ENCODE data around the gene TMUB2.

TMUB2 gene

DNA sequence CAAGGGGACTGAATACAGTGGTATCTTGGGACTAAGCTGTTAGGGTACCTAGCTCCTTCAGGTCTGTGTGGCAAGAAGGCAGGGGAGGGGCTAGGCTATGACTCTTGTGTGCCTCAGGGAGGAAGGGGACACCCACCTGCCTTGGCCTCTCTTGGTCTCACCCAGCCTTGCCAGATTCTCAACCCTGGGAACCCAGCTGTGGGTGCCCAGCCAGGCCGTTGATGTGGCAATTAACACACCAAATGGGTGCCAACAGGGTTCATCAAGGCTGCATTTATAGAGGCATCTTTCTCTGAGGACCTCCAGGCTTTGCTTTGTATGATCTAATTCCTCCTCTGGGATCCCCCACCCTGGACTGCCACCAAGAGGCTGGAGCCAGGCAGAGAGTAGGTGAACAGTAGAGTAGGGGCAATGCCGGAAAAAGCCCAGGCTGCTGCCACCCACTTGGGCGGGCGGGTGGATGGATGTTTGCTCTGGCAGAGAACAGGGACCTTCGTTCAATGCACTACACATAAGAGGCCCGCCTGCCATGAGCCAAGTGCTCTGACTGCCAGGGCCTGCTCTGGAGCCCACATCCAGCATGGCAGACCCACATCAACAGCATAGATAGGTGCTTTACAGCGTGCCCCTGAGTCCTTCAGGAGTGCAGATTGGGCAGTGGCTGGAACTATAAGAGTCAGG lies 19.5 kb upstream of the TMUB2 start:
- no peaks in the 10 kb centered on the region for H3K9me3 Mint-ChIP-seq
- peak overlapping the region; percentile 21 for H3K27ac Mint-ChIP-seq
- H3K27me3 Mint-ChIP-seq, result peaks cover 5% of the 10 kb centered on the region
- intact Hi-C loops (cut with micrococcal nuclease), result loop anchor here (10.0 kb wide), 1 partner anchor 223 kb away; the partner anchor contains the start of gene PPY
- no peak overlapping the region for H3K4me3 Mint-ChIP-seq
- peaks cover 8% of the 10 kb centered on the region for H3K4me1 Mint-ChIP-seq (ENCODE audit: low read depth)
- no peaks in the 10 kb centered on the region for H3K36me3 Mint-ChIP-seq (ENCODE audit: low read depth)

DNA sequence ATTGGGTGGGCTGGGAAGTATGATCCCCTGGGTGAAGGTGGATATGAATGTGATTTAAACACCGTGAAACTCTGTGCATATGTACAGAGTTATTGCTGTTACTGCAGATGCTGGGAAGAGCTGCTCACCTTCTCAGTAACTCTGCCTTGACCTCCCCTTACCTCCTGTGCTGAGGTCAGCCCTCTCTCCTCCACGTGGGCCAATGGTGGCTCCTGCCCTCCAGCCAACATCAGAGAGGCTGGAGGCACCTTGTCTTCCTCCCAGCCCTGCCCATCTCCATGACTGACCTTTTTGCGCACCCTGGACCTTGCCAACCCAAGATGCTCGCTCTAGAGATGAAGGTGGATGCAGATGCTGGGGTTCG lies 16.7 kb upstream of the TMUB2 start:
- intact Hi-C loops (cut with micrococcal nuclease), result no loop called here
- Mint-ChIP-seq H3K4me3 (no peak overlapping the region), H3K27ac (no peak overlapping the region), H3K27me3 (peaks cover 5% of the 10 kb centered on the region), H3K9me3 (no peaks in the 10 kb centered on the region), H3K36me3 (ENCODE audit: low read depth) (peaks cover 7% of the 10 kb centered on the region), H3K4me1 (ENCODE audit: low read depth) (peaks cover 8% of the 10 kb centered on the region)

DNA sequence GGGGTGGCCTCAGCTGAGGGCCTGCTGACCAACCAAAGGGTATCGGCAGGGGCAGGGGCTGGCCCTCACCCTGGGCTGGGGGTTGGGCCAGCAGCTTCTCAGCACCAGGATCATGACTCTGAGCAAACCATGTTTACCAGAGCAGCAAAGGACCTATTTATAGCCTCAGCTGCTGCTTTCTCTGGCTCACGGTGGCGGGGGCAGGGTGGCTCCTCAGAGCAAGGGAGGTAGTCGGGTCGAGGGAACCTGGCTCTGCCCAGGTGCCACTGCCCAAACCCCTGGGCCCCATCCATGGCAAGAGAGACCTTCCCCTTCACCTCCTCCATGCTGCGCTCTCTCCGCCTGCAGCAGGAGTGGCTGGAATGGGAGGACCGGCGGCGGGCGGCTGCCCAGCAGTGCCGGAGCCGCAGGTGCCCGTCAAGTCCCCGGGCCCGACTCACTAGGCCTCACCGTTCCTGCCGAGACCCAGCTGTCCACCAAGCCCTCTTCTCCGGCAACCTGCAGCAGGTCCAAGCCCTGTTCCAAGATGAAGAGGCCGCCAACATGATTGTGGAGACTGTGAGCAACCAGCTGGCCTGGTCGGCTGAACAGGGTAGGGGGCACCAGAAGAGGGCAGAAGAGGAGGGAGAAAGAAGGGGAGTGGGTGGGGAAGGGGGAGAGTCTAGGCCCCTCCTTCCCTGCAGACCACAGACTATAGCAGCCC lies 16.1 kb upstream of the TMUB2 start, which contains the start of gene ASB16:
Gene ASB16 (plus strand): TSS at position 206 of the 703 bp plus-strand sequence. CDS start 86 bp downstream, at position 292.
- H3K27me3 Mint-ChIP-seq, result peaks cover 5% of the 10 kb centered on the region
- no peak within 1 kb of the TSS for H3K4me3 Mint-ChIP-seq
- H3K27ac Mint-ChIP-seq, result no peak within 1 kb of the TSS
- H3K36me3 Mint-ChIP-seq (ENCODE audit: low read depth), result peaks cover 11% of the 10 kb centered on the region
- peaks cover 8% of the 10 kb centered on the region for H3K4me1 Mint-ChIP-seq (ENCODE audit: low read depth)
- no peaks in the 10 kb centered on the region for H3K9me3 Mint-ChIP-seq
- intact Hi-C loops (cut with micrococcal nuclease), result no loop called here

DNA sequence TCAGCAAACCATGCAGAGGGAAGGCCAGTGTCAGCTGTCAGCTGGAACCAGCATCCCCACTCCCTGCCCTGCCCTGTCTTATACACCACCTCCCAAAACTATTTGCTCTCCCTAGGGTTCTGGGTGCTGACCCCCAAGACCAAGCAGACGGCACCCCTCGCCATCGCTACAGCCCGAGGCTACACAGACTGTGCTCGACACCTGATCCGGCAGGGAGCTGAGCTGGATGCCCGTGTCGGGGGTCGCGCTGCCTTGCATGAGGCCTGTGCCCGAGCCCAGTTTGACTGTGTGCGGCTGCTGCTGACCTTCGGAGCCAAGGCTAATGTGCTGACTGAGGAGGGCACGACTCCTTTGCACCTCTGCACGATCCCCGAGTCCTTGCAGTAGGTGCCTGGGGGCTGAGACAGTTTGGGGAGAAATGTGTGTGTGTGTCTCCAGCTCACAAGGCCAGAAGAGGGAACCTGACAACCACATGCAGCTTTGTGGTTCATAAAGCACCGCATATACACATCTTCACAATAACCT lies 14.8 kb upstream of the TMUB2 start:
- no peak overlapping the region for H3K4me3 Mint-ChIP-seq
- H3K36me3 Mint-ChIP-seq (ENCODE audit: low read depth), result peaks cover 24% of the 10 kb centered on the region
- intact Hi-C loops (cut with micrococcal nuclease), result no loop called here
- H3K27ac Mint-ChIP-seq, result no peak overlapping the region
- no peaks in the 10 kb centered on the region for H3K9me3 Mint-ChIP-seq
- H3K27me3 Mint-ChIP-seq, result peaks cover 5% of the 10 kb centered on the region
- H3K4me1 Mint-ChIP-seq (ENCODE audit: low read depth), result peaks cover 8% of the 10 kb centered on the region

DNA sequence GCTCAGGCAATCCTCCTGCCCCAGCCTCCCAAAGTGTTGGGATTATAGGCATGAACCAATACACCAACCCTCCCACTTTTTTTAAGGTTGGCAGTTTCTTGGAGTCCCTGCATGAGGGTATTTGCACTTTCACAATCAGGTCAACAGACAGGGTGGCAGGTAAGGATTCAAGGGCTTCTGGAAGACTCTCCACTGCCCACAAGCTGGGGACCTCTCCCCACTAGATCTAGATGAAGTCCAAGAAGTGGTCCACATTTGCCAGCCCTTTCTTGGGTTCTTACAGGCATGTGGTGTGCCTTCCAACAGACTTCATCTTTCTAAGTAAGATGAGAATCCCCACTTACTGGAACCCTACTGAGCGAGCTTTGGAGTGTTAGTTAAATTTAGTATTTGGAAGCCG lies 12.3 kb upstream of the TMUB2 start:
- H3K4me1 Mint-ChIP-seq (ENCODE audit: low read depth), result no peaks in the 10 kb centered on the region
- H3K4me3 Mint-ChIP-seq, result no peak overlapping the region
- peaks cover 3% of the 10 kb centered on the region for H3K27me3 Mint-ChIP-seq
- peaks cover 49% of the 10 kb centered on the region for H3K36me3 Mint-ChIP-seq (ENCODE audit: low read depth)
- intact Hi-C loops (cut with micrococcal nuclease), result no loop called here
- H3K27ac Mint-ChIP-seq, result no peak overlapping the region
- no peaks in the 10 kb centered on the region for H3K9me3 Mint-ChIP-seq

DNA sequence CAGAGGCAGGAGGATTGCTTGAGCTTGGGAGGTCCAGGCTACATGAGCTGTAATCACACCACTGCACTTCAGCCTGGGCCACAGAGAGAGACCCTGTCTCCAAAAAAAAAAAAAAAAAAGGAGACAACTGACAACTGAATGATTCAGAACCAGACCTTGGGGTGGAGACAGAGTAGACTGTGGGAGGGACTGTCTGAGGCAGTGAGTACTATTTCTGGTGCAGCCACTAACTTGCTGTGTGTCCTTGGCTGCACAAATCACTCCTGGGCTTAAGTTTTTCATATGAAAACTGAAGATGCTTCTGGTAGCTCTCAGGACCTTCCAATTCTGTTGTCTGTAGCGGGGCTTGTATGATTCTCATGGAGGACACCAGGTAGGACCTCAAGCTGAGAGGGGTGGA lies 10.5 kb upstream of the TMUB2 start:
- no peak overlapping the region for H3K4me3 Mint-ChIP-seq
- no peaks in the 10 kb centered on the region for H3K27me3 Mint-ChIP-seq

DNA sequence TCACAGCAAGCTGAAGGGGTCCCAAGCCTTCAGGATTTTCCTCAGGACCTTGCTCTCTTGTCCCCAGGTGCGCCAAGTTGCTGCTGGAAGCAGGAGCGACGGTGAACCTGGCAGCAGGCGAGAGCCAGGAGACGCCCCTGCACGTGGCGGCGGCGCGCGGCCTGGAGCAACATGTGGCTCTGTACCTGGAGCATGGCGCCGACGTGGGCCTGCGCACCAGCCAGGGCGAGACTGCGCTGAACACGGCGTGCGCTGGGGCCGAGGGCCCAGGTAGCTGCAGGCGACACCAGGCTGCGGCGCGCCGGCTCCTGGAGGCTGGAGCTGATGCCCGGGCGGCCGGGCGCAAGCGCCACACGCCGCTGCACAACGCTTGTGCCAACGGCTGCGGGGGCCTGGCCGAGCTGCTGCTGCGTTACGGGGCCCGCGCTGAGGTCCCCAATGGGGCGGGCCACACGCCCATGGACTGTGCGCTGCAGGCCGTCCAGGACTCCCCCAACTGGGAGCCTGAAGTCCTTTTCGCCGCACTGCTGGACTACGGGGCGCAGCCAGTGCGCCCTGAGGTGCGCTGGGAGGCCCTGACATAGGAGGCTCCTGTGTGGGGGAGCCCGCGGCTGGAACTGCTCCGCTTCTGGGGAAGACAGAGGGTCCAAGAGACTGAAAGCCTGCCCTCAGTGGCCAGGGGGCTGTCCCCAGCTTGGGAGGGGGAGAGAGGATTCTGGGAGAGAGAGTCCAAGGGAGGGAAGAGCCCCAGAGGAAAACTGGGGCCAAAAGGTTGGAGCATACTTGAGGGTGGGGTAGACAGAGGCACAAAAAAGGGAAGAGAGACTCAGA lies 9.9 kb upstream of the TMUB2 start:
- intact Hi-C loops (cut with micrococcal nuclease), result no loop called here
- Mint-ChIP-seq H3K36me3 (ENCODE audit: low read depth) (peaks cover 57% of the 10 kb centered on the region), H3K9me3 (no peaks in the 10 kb centered on the region), H3K27ac (peak overlapping the region; percentile 33), H3K27me3 (no peaks in the 10 kb centered on the region), H3K4me1 (ENCODE audit: low read depth) (peaks cover 3% of the 10 kb centered on the region), H3K4me3 (no peak overlapping the region)

More for the DNA sequence above, 10.5 kb upstream of the TMUB2 start:
- H3K4me1 Mint-ChIP-seq (ENCODE audit: low read depth), result no peaks in the 10 kb centered on the region
- H3K9me3 Mint-ChIP-seq, result no peaks in the 10 kb centered on the region
- H3K36me3 Mint-ChIP-seq (ENCODE audit: low read depth), result peaks cover 51% of the 10 kb centered on the region
- intact Hi-C loops (cut with micrococcal nuclease), result no loop called here
- H3K27ac Mint-ChIP-seq, result no peak overlapping the region

DNA sequence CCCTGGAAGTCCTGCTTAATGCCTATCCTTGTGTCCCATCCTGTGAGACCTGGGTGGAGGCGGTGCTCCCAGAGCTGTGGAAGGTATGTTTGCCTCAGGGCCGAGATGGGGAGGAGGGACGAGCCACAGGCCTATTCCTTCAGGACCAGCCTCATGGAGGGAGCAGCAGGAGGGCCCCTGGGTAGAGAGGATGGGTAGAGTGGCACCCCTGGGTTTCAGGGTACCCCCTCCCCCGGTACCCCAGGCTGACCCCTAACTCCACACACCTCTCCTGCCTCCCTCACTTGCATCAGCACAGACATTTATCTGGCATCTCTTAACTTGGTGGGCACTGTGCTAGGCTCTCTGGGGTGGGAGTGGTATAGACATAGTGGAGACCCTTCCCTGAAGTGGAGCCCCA lies 9.1 kb upstream of the TMUB2 start:
- intact Hi-C loops (cut with micrococcal nuclease), result no loop called here
- H3K27ac Mint-ChIP-seq, result no peak overlapping the region
- H3K36me3 Mint-ChIP-seq (ENCODE audit: low read depth), result peaks cover 64% of the 10 kb centered on the region
- no peaks in the 10 kb centered on the region for H3K27me3 Mint-ChIP-seq
- peaks cover 4% of the 10 kb centered on the region for H3K4me1 Mint-ChIP-seq (ENCODE audit: low read depth)
- no peaks in the 10 kb centered on the region for H3K9me3 Mint-ChIP-seq
- H3K4me3 Mint-ChIP-seq, result no peak overlapping the region

DNA sequence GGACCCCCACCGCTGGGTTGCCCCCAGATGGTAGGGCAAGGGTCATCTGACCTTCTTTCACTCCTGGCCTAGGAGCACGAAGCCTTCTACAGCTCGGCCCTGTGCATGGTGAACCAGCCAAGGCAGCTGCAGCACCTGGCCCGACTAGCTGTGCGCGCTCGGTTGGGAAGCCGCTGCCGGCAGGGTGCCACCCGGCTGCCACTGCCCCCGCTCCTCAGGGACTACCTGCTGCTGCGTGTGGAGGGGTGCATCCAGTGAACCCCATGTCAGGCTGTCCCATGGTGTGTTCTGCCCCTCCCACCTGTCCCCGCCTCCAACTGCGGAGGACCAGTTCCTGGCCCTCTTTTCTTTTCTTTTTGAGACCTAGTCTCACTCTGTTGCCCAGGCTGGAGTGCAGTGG lies 8.6 kb upstream of the TMUB2 start:
- Mint-ChIP-seq H3K9me3 (no peaks in the 10 kb centered on the region), H3K4me1 (ENCODE audit: low read depth) (peaks cover 4% of the 10 kb centered on the region), H3K27ac (no peak overlapping the region), H3K27me3 (no peaks in the 10 kb centered on the region), H3K36me3 (ENCODE audit: low read depth) (peaks cover 69% of the 10 kb centered on the region), H3K4me3 (no peak overlapping the region)
- intact Hi-C loops (cut with micrococcal nuclease), result no loop called here

DNA sequence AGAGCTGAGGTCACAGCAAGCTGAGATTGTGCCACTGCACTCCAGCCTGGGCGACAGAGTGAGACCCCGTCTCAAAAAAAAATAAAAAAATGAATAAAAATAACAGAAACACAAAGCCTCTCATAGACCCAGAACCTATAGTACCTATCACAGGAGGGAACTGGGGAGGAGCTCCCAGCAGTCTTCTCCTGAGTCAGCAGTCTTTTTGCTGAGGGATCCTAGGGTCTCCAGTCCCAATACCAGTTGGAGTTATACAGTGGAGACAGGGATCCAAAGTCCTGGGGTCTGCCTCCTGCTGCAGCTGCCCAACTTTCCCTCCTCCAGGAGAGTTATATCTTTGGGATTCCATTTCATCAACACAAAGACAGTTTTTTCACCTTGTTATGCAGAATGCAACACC lies 3.7 kb upstream of the TMUB2 start:
- no peaks in the 10 kb centered on the region for H3K9me3 Mint-ChIP-seq
- H3K4me3 Mint-ChIP-seq, result no peak overlapping the region
- intact Hi-C loops (cut with micrococcal nuclease), result no loop called here
- no peak overlapping the region for H3K27ac Mint-ChIP-seq
- peaks cover 27% of the 10 kb centered on the region for H3K4me1 Mint-ChIP-seq (ENCODE audit: low read depth)
- H3K27me3 Mint-ChIP-seq, result no peaks in the 10 kb centered on the region
- H3K36me3 Mint-ChIP-seq (ENCODE audit: low read depth), result peaks cover 65% of the 10 kb centered on the region

DNA sequence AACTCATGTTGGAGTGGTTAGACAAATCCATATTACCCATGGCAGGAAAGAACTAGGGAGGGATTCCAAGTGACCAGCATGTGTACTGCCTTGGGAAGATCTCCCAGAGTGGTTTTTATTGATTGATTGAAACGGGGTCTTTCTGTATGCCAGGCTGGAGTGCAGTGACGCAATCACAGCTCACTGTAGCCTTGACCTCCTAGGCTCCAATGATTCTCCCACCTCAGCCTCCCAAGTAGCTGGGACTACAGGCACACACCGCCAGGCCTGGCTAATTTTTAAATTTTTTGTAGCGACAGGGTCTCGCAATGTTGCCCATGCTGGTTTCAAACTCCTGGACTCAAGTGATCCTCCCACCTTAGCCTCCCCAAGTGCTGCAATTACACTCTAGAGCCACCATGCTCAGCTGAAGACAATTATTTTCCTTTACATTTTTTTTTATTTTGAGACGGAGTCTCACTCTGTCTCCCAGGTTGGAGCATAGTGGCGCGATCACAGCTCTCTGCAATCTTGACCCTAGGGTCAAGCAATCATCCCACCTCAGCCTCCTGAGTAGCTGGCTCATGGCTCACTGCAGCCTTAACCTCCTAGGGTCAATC lies 2.5 kb upstream of the TMUB2 start:
- H3K9me3 Mint-ChIP-seq, result no peaks in the 10 kb centered on the region
- no peak overlapping the region for H3K4me3 Mint-ChIP-seq
- H3K4me1 Mint-ChIP-seq (ENCODE audit: low read depth), result peaks cover 40% of the 10 kb centered on the region
- no peaks in the 10 kb centered on the region for H3K27me3 Mint-ChIP-seq
- peaks cover 63% of the 10 kb centered on the region for H3K36me3 Mint-ChIP-seq (ENCODE audit: low read depth)
- no peak overlapping the region for H3K27ac Mint-ChIP-seq
- intact Hi-C loops (cut with micrococcal nuclease), result no loop called here

DNA sequence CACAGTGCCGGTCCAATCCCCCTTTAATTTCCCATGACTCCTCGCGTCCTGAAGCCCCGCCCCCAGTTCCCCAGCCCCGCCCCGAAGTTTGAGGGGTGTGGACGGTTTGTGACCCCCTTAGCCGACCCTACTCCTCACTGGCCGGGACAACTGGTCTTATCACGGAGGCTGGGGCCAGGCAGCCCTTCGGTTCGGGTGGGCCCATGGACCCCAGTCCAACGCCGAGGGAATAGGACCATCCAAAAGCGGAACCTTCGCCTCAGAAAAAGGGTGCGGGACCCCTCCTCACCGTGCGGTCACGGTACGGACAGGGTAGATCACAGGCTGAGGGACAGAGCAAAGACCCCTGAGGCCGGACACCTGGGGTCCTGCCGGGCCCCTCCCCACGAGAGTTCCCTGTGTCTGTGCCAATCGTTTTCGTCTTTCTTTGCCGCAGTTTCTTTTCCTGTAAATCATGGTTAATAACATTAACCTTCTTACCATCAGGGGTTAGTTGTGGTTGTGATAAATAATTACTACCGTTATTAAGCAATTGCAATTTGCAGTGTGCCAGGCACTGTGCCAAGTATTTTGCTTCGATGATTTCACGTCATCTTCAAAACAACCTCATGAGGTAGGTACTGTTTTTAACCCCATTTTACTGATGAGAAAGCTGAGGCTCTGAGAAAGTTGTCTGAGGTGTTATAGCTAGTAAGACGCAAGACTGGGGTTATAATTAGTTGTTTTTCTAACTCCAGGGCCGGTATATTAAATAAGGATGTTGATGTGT lies 543 bp downstream of the TMUB2 start:
- H3K27ac Mint-ChIP-seq, result peak overlapping the region; percentile 99
- no peaks in the 10 kb centered on the region for H3K9me3 Mint-ChIP-seq
- H3K36me3 Mint-ChIP-seq (ENCODE audit: low read depth), result peaks cover 76% of the 10 kb centered on the region
- peaks cover 56% of the 10 kb centered on the region for H3K4me1 Mint-ChIP-seq (ENCODE audit: low read depth)
- no peaks in the 10 kb centered on the region for H3K27me3 Mint-ChIP-seq
- peak overlapping the region; percentile 99 for H3K4me3 Mint-ChIP-seq
- intact Hi-C loops (cut with micrococcal nuclease), result loop anchor here (5.0 kb wide), 1 partner anchor 45 kb away; the partner anchor contains the start of gene HROB

Measured in dendritic cell treated with granulocyte-macrophage colony-stimulating factor and Interleukin-4, amounts not matched to agents 40 ng/mL and 50 ng/mL, for 4 days (primary cell).